ENCODE data around the gene THEMIS2.
"Not testable (repeated sequence)": the region's sequence is repeated elsewhere in the genome, so short reads cannot be mapped to it uniquely, and the experiment has no call there.

Gene THEMIS2
- total RNA-seq = 12.9 to 96.9 (median 48.2) reads per million in 3 experiments

GRCh38 chr1:27872059-27872801 is at the start of gene THEMIS2:
TSS of gene THEMIS2 (plus strand) at chr1:27872544. CDS start at chr1:27872572, 28 bp downstream.
- DNase-seq = peak; percentile 58

- DNase-seq = no peak
Observed at GRCh38 chr1:27823784-27824183, 48.6 kb upstream of the THEMIS2 start.

- DNase-seq = no peak
Observed at GRCh38 chr1:27824411-27824810, 47.9 kb upstream of the THEMIS2 start.

- DNase-seq = not testable (repeated sequence)
Observed at GRCh38 chr1:27829339-27829960, 42.9 kb upstream of the THEMIS2 start.

GRCh38 chr1:27830621-27831440 is 41.5 kb upstream of the THEMIS2 start, which contains the start of gene PPP1R8:
TSS of gene PPP1R8 (plus strand) at chr1:27830782. CDS start at chr1:27830836, 54 bp downstream.
- DNase-seq = peak; percentile 87

GRCh38 chr1:27831568-27832410 is 40.6 kb upstream of the THEMIS2 start:
- DNase-seq = no peak

- DNase-seq = no peak
Observed at GRCh38 chr1:27832762-27833161, 39.6 kb upstream of the THEMIS2 start.

GRCh38 chr1:27833470-27833869 is 38.9 kb upstream of the THEMIS2 start:
- DNase-seq = no peak

GRCh38 chr1:27835046-27835445 is 37.3 kb upstream of the THEMIS2 start:
- DNase-seq = no peak

- no peak for DNase-seq
Observed at GRCh38 chr1:27835501-27835900, 36.8 kb upstream of the THEMIS2 start.

GRCh38 chr1:27849951-27850350 is 22.4 kb upstream of the THEMIS2 start:
- DNase-seq = no peak

GRCh38 chr1:27855085-27855484 is 17.3 kb upstream of the THEMIS2 start:
- no peak for DNase-seq

- DNase-seq = no peak
Observed at GRCh38 chr1:27856561-27857343, 15.6 kb upstream of the THEMIS2 start.

GRCh38 chr1:27857552-27857951 is 14.8 kb upstream of the THEMIS2 start:
- DNase-seq = not testable (repeated sequence)

- peak; percentile 73 for DNase-seq
Observed at GRCh38 chr1:27858072-27858948, 14.0 kb upstream of the THEMIS2 start.

- DNase-seq = no peak
Observed at GRCh38 chr1:27858949-27859576, 13.3 kb upstream of the THEMIS2 start.

GRCh38 chr1:27861436-27861835 is 10.9 kb upstream of the THEMIS2 start:
- no peak for DNase-seq

- DNase-seq = no peak
Observed at GRCh38 chr1:27862004-27862403, 10.3 kb upstream of the THEMIS2 start.

GRCh38 chr1:27862671-27863537 is 9.4 kb upstream of the THEMIS2 start:
- no peak for DNase-seq
